GM18511 (cell line): Measurements from ENCODE around the gene AOC2.
"Not testable (repeated sequence)": the region's sequence is repeated elsewhere in the genome, so short reads cannot be mapped to it uniquely, and the experiment has no call there.

Experiments used
- ATAC-seq: cut with Tn5 transposase; IDR thresholded peaks from one replicate; pipeline ENCODE4 v1.9.1; 2021; ENCODE audit warnings: mild to moderate bottlenecking, moderate library complexity; ENCODE audit not compliant: unreplicated experiment

AOC2 gene

GRCh38 chr17:42830971-42831370 is 13.4 kb upstream of the AOC2 start:
- no peak for ATAC-seq

- peak; percentile 8 for ATAC-seq
These were observed 12.0 kb upstream of the AOC2 start for GRCh38 chr17:42832213-42832933.

- peak; percentile 92 for ATAC-seq
These were observed 11.2 kb upstream of the AOC2 start, which contains the start of gene PSME3 for GRCh38 chr17:42832934-42833766. PSME3 (plus strand) TSS chr17:42833397; CDS start chr17:42833632, 235 bp downstream.

- peak; percentile 8 for ATAC-seq
These were observed 10.5 kb upstream of the AOC2 start for GRCh38 chr17:42833767-42834422.

GRCh38 chr17:42835732-42836131 is 8.6 kb upstream of the AOC2 start:
- ATAC-seq: no peak

- no peak for ATAC-seq
These were observed 2.2 kb upstream of the AOC2 start for GRCh38 chr17:42841975-42842685.

GRCh38 chr17:42843358-42843934 is 934 bp upstream of the AOC2 start:
- ATAC-seq: no peak

- ATAC-seq: no peak
These were observed 578 bp downstream of the AOC2 start for GRCh38 chr17:42844761-42845555.

GRCh38 chr17:42845556-42845917 is 1.2 kb downstream of the AOC2 start:
- ATAC-seq: no peak

- ATAC-seq: no peak
These were observed 1.7 kb downstream of the AOC2 start for GRCh38 chr17:42845918-42846593.

GRCh38 chr17:42846594-42847280 is 2.4 kb downstream of the AOC2 start:
- no peak for ATAC-seq

GRCh38 chr17:42848093-42848492 is 3.7 kb downstream of the AOC2 start:
- ATAC-seq: no peak

GRCh38 chr17:42849031-42849430 is 4.7 kb downstream of the AOC2 start:
- ATAC-seq: no peak

- no peak for ATAC-seq
These were observed 5.2 kb downstream of the AOC2 start for GRCh38 chr17:42849451-42850181.

- ATAC-seq: no peak
These were observed 6.6 kb downstream of the AOC2 start, which contains the start of gene AOC3 for GRCh38 chr17:42850954-42851353. AOC3 (plus strand) TSS chr17:42851199; CDS start chr17:42851344, 145 bp downstream.

- not testable (repeated sequence) for ATAC-seq
These were observed 7.2 kb downstream of the AOC2 start for GRCh38 chr17:42851371-42852240.

- ATAC-seq: no peak
These were observed 8.0 kb downstream of the AOC2 start for GRCh38 chr17:42852351-42852750.
